ENCODE data around the gene ISCU. TPM values are rescaled to one million over a fixed set of nuclear protein-coding genes. Genes with fewer than 3 reads are reported as not detected.

Gene ISCU
- total and polyA plus RNA-seq, 8 donors: 83.3 to 256 (median 165) TPM

- Histone ChIP-seq H3K4me3 (no peak overlapping the region), H3K27ac (no peak overlapping the region), H3K4me1 (peaks cover 0 to 3% (median 0%) of the 10 kb centered on the region in 4 donors), H3K27me3 (peaks cover 0 to 5% (median 0%) of the 10 kb centered on the region in 3 donors), H3K9me3 (no peaks in the 10 kb centered on the region), H3K36me3 (no peaks in the 10 kb centered on the region)
- WGBS, 5 donors: 83 to 93% (median 86%) methylated on average over 8 to 9 of the region's 9 CpGs
- TF ChIP-seq CTCF (IDR thresholded peaks at IDR 0.05) (no peak), POLR2A (IDR thresholded peaks at IDR 0.05) (no peak), POLR2AphosphoS5 (IDR thresholded peaks at IDR 0.05) (no peak), EP300 (IDR thresholded peaks at IDR 0.05) (no peak)
- intact Hi-C loops (cut with DNase I; ENCODE audit: low total_unique reads): no loop called here
- DNase-seq: no peak
These were observed 39.9 kb downstream of the ISCU start for GRCh38 chr12:108602209-108602705.

GRCh38 chr12:108602976-108603704 lies 40.7 kb downstream of the ISCU start:
- intact Hi-C loops (cut with DNase I; ENCODE audit: low total_unique reads): no loop called here
- 79 to 90% (median 84%) methylated on average over 9 to 15 of the region's 15 CpGs for WGBS, 5 donors
- Histone ChIP-seq H3K27ac (no peak overlapping the region), H3K36me3 (no peaks in the 10 kb centered on the region), H3K27me3 (peaks cover 0 to 3% (median 0%) of the 10 kb centered on the region in 3 donors), H3K9me3 (no peaks in the 10 kb centered on the region), H3K4me3 (no peak overlapping the region), H3K4me1 (peaks cover 0 to 3% (median 0%) of the 10 kb centered on the region in 4 donors)
- DNase-seq: no peak
- no peak for TF ChIP-seq POLR2A (IDR thresholded peaks at IDR 0.05)
- TF ChIP-seq POLR2AphosphoS5 (IDR thresholded peaks at IDR 0.05): no peak
- no peak for TF ChIP-seq EP300 (IDR thresholded peaks at IDR 0.05)
- TF ChIP-seq CTCF (IDR thresholded peaks at IDR 0.05): no peak

- H3K27me3 ChIP-seq: peaks cover 0 to 3% (median 0%) of the 10 kb centered on the region in 3 donors
- DNase-seq: no peak
- TF ChIP-seq POLR2A (IDR thresholded peaks at IDR 0.05): no peak
- no peak for TF ChIP-seq CTCF (IDR thresholded peaks at IDR 0.05)
- TF ChIP-seq POLR2AphosphoS5 (IDR thresholded peaks at IDR 0.05): no peak
- no peak for TF ChIP-seq EP300 (IDR thresholded peaks at IDR 0.05)
- H3K27ac ChIP-seq: no peak overlapping the region
- H3K4me1 ChIP-seq: peaks cover 0 to 3% (median 0%) of the 10 kb centered on the region in 4 donors
- intact Hi-C loops (cut with DNase I; ENCODE audit: low total_unique reads): no loop called here
- WGBS, 5 donors: 60 to 77% (median 76%) methylated on average over 4 of the region's 4 CpGs
- H3K9me3 ChIP-seq: no peaks in the 10 kb centered on the region
- no peak overlapping the region for H3K4me3 ChIP-seq
- H3K36me3 ChIP-seq: no peaks in the 10 kb centered on the region
These were observed 41.3 kb downstream of the ISCU start for GRCh38 chr12:108603743-108604142.

GRCh38 chr12:108604208-108604941 lies 42.0 kb downstream of the ISCU start:
- Histone ChIP-seq H3K4me3 (no peak overlapping the region), H3K9me3 (no peaks in the 10 kb centered on the region), H3K27me3 (peaks cover 0 to 3% (median under 1%) of the 10 kb centered on the region in 3 donors), H3K4me1 (peaks cover 0 to 3% (median 1%) of the 10 kb centered on the region in 4 donors), H3K36me3 (no peaks in the 10 kb centered on the region), H3K27ac (no peak overlapping the region)
- TF ChIP-seq POLR2AphosphoS5 (IDR thresholded peaks at IDR 0.05): no peak
- no peak for TF ChIP-seq POLR2A (IDR thresholded peaks at IDR 0.05)
- no peak for TF ChIP-seq EP300 (IDR thresholded peaks at IDR 0.05)
- TF ChIP-seq CTCF (IDR thresholded peaks at IDR 0.05): no peak
- no peak for DNase-seq
- intact Hi-C loops (cut with DNase I; ENCODE audit: low total_unique reads): no loop called here
- WGBS, 5 donors: 39 to 52% (median 45%) methylated on average over 14 of the region's 14 CpGs

All from stomach (tissue), 9 donors.